GF-D8 (cell line): ENCODE measurements around the gene ALOX15B.

Experiments
- DNase-seq: peaks from one replicate; lab custom pipeline; 2025; lab: John Stamatoyannopoulos, UW

ALOX15B gene

GRCh38 chr17:8080208-8080798 is 41.4 kb downstream of the ALOX15B start:
- no peak for DNase-seq

- no peak for DNase-seq
Observed at GRCh38 chr17:8080799-8081219, 42.0 kb downstream of the ALOX15B start.

GRCh38 chr17:8081876-8082275 is 43.0 kb downstream of the ALOX15B start:
- DNase-seq: no peak

DNA sequence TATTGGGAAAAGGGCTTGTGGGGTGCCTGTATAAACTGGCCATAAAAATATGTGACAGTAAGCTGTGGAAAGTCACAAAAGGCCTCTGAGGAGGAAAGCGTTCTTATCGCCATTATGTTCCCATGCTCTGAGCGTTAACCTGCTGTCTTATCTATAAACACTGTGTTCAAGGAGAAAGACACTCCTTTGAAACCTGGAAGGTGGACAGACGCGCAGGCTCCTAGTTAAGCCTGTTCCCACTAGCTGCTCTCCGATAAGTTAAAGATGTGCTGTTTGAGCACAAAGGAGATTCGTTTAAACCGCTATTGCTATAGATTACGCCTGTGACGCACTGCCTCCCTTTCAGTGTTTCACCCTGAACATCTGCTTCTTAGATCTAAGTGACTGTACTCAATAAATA is 43.4 kb downstream of the ALOX15B start:
- no peak for DNase-seq

DNA sequence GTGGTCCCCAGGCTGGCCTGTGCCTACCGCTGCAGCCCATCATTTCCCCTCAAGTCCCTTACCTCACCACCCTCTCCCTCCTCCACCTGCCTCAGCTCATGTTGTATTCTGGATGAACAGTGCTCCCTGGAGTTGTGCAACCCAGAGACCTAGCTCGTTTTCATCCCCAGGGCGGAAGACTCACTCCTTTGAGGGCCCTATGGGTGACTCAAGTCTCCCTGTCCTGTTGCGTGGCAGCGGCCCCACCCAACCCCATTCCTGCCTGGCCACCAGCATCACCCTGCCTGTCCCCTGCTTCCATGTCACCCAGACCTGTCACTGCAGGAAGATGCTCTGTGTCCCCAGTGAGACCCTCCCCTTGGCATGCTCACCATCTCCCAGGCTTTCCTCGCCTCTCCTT is 45.4 kb downstream of the ALOX15B start:
- DNase-seq: no peak

GRCh38 chr17:8087075-8087951 is 48.5 kb downstream of the ALOX15B start, which contains the start of gene ALOX12B:
TSS of gene ALOX12B (minus strand) at chr17:8087716. CDS start at chr17:8087442, 274 bp downstream.
- no peak for DNase-seq

DNA sequence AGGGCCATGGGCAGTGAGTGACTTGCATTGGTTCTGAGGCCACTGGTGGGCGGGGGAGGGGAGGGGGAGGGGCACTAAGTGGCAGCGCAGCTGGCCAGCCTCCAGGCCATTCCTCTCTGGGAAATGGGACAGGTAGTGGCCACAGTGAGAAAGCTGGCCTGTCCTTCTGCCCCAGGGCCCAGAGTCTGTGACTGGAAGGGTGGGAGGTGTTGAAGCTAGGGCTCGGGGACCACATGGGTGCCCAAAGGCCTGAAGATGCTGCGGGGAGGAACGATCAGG is 49.0 kb downstream of the ALOX15B start:
- no peak for DNase-seq

DNA sequence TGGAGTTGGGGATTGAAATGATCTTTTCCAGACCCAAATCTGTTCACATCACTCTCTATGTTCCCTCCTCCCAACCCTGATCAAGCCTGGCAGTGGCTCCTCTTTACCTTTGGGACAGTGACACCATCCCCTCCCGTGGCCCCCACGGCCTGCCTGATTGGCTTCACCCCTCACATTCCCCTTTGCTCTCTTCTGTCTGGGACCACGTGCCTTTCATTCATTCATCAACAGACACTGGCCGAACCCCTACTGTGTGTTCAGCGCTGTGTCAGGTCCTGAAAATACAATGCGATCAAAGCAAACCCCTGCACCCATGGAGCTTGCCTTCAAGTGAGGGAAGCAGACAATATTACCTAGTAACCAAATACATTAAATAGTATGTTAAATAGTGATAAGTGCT is 50.9 kb downstream of the ALOX15B start:
- no peak for DNase-seq

GRCh38 chr17:8091033-8091687 is 52.3 kb downstream of the ALOX15B start:
- DNase-seq: no peak

DNA sequence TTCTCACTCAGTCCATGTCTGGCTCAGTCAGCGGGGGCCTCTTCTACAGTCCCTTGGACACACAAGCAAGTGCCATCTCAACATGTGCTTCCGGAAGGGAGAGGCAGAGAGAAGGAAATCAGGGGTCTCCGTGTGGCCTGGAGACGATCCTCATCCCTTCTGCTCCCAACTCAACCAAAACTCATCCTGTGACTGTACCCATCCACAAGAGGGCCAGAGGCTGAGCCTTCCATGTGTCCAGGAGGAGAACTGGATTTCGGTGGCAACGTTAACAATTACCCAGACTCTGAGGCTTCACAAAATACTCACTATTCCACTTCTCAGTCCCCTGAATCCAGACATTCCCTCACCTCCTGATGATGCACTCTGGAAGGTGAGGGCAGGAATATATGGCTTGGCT is 56.5 kb downstream of the ALOX15B start:
- no peak for DNase-seq

DNA sequence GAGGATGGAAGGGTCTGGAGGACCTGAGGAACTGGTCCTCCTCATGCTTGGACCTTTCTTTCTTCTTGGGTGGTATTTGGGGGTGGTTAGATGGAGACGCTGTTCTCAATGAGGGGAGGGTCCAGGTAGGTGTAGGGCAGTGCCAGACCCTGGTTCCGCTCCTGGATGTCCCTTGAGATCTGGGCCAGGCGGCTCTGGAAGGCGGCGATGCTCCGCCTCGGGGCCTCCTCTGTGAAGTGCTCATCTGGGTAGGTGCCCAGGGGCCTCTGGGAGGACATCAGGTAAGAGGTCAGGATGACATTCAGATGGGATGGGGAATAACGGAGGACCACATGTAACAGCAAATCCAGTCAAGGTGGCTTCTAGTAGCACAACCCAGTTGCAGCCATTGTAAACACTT is 57.7 kb downstream of the ALOX15B start:
- no peak for DNase-seq
